Epithelial cell of proximal tubule (primary cell): ENCODE data around the gene OR10G3. TPM values are rescaled to one million over a fixed set of nuclear protein-coding genes. Genes with fewer than 3 reads are reported as not detected.

Source experiments
- DNase-seq: peaks from one replicate; pipeline ENCODE4 v3.0.0-alpha.2; 2011; ENCODE audit warnings: low read depth
- H3K4me3 ChIP-seq: 2 replicates; pipeline ENCODE4 v1.5.1; 2011; ENCODE audit warnings: low read depth, mild to moderate bottlenecking, low read length
- total RNA-seq: library from RNA; depleted of rRNA; stranded (reverse); fragments of >200 nt; gene quantifications from 2 replicates; pipeline ENCODE4 v1.2.3, GENCODE V29; 2015
- TF ChIP-seq, protein P1 (sequence below): conservative IDR thresholded peaks from 2 replicates; pipeline ENCODE4 v1.5.1; 2012; ENCODE audit warnings: low read depth, mild to moderate bottlenecking, low read length

The OR10G3 gene
- total RNA-seq, 1 donor from 2014 or later: not detected

DNA sequence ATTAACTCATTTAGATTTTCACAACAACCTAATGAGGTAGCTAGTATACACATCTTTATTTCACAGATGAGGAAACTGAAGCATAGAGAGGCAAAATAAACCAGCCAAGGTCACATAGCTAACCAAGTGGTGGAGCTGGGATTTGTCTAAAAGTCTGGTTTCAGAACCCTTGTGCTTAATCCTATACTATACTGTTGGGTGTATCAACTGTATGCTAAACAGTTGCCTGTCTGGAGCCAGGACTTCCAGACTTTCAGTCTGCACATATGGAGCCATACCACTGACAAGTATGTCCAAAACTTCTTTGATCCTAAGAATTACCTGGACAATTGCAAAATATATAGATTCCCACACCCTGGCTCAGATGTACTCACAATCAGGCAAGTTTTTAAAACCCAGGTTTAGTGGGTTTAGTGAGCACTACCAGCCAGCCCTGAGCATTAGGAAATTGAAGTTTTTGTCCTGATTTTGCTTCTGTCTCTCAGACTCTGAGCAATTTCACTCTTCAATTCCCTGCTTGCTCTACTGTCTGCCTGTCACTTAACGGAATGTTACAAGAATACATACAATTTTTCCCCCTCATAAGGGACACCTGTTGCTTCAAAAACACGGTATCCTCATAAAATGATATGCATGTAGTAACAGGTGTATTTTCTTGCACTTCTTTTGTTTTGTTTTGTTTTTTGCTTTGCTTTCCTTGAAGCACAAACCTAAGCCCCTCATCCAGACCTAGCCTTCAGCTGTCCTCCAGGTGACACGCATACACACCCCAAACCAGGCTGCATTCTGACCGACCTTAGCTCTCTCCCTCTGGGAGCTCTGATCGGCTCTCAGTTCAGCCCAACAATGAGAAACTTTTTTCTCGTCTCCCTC is 44.1 kb downstream of the OR10G3 start:
- no peak for DNase-seq
- TF ChIP-seq, protein P1, sequence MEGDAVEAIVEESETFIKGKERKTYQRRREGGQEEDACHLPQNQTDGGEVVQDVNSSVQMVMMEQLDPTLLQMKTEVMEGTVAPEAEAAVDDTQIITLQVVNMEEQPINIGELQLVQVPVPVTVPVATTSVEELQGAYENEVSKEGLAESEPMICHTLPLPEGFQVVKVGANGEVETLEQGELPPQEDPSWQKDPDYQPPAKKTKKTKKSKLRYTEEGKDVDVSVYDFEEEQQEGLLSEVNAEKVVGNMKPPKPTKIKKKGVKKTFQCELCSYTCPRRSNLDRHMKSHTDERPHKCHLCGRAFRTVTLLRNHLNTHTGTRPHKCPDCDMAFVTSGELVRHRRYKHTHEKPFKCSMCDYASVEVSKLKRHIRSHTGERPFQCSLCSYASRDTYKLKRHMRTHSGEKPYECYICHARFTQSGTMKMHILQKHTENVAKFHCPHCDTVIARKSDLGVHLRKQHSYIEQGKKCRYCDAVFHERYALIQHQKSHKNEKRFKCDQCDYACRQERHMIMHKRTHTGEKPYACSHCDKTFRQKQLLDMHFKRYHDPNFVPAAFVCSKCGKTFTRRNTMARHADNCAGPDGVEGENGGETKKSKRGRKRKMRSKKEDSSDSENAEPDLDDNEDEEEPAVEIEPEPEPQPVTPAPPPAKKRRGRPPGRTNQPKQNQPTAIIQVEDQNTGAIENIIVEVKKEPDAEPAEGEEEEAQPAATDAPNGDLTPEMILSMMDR: no peak
- no peak overlapping the region for H3K4me3 ChIP-seq

DNA sequence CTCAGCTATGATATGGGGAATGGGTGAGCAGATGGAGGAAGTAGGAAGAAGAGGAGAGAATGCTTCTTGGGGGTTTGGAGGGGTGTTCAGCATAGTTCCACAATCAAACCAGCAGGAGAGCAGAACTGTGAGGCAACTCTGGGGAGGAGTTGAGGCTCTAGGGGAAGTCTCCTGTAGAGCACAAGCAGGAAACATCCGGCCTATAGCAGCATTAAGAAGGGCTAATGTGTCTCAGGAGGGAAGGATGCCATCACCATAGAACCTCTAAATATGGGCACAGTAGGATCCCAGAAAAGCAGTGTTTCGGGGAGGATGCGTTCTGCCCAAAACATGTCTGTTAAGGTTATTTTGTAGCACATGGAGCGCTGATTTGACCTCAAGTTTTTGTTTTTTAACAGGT is 45.3 kb downstream of the OR10G3 start:
- TF ChIP-seq, protein P1: no peak
- no peak for DNase-seq
- no peak overlapping the region for H3K4me3 ChIP-seq

DNA sequence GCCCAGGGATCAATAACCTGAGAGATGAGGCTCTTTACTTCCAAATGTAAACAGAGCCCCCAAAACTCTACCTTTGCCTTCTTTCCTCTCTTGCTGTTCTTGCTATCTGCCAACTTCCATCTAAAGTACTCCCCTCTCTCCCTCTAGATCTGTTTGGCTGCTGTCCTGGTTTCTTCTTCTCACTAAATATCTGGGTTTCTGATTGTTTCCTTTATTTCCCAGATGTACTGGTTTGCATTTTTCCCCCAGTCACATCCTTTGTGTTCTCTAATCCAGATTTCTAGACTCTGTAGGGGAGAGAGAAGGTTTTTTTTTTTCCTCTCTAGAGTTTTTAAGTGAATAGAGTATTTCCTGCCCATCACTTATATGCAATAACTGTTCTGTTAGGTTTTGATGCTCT is 46.6 kb downstream of the OR10G3 start:
- no peak for DNase-seq
- TF ChIP-seq, protein P1: no peak
- H3K4me3 ChIP-seq: no peak overlapping the region

DNA sequence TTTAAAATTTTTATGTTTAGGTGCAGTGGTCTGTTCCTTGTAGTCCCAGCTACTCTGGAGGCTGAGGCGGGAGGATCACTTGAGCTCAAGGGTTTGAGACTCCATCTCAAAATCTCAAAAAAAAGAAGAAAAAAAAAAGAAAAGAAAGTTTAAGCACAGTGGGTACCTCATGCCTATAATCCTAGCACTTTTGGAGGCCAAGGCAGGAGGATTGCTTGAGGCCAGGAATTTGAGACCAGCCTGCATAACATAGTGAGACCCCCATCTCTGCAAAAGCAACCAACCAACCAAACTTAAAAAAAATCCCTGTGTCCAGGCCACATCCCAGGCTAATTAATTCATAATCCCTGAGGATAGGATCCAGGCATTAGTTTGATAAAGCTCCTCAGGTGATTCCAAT is 50.4 kb downstream of the OR10G3 start:
- TF ChIP-seq, protein P1: no peak
- no peak for DNase-seq
- no peak overlapping the region for H3K4me3 ChIP-seq

DNA sequence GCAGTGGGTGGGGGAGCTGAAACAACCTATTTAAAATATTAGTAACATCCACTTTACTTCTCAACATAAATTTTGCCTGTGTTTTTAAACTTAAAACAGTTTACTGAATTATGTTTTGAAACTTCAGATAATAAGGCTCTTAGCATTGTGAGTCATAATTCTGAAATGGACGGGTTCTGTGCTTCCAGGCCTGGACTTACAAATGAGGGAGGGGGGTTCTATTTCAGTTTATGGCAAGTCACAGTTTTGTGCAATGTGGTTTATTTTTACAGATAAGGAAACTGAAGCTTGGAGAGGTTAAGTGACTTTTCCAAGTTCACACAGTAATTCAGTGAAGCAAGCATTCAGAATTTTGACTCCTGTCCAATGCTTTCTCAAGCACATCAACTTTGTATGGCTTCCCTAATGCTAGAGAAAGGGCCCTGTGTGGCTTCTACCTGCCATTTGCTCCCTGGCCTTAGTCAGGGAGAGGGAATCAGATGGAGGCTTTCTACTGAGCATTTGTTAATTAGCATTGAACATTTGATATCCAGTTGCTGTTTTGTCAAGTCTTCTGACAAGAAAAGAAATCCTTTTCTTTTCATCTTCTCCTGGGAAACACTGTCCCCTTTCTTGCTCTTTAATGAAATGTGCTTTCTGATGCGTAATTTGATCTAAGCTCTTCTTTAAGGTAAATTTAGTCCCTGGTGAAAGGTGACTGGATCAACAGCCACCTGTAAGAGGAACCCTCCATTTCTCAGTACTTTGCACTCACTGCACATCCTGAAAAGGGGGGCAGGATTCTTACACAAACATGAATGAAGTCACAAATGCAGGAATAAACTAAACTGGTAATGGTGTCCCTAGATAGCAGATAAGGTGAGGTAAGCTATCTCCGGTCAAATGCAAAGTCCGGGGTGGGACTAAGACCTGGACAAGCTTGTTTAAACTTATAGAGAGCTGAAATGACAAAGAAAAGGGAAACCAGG is 51.2 kb downstream of the OR10G3 start:
- no peak for DNase-seq

DNA sequence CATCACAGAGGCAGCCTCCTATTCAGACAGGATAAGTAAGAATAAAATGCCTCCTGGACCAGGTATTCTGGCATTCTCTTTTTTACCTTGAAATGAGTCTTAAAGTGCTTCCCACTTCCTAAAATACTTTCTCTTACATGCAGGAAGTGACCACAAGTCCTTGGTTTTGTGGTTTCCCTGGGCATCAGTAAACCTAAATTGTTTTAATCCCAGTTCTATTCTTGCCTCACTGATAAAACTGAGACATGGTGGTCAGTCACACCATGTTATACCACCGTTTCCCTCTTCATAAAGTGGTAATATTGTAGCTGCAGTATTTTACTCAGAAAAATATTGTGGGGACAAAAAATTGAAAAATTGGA is 52.6 kb downstream of the OR10G3 start:
- H3K4me3 ChIP-seq: no peak overlapping the region
- TF ChIP-seq, protein P1: no peak
- no peak for DNase-seq

More for the DNA sequence above, 51.2 kb downstream of the OR10G3 start:
- TF ChIP-seq, protein P1: no peak
- H3K4me3 ChIP-seq: no peak overlapping the region
